ENCODE results near the gene SCNN1G.

DNA sequence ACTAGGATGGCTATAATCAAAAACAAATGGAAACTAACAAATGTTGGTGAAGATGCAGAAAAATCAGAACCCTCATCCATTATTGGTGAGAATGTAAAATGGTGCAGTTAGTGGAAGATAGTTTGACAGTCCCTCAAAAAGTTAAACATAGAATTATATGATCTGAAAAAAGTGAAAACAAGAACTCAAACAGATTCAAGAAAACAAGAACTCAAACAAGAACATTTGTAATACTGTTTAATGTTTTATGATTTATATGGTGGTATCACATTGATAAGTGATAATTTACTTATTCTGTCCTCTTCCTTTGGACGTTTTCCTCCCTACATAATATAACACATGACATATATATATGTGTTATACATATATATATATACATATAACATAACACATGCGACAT is 45.3 kb upstream of the SCNN1G start:
- TF ChIP-seq, protein P1, sequence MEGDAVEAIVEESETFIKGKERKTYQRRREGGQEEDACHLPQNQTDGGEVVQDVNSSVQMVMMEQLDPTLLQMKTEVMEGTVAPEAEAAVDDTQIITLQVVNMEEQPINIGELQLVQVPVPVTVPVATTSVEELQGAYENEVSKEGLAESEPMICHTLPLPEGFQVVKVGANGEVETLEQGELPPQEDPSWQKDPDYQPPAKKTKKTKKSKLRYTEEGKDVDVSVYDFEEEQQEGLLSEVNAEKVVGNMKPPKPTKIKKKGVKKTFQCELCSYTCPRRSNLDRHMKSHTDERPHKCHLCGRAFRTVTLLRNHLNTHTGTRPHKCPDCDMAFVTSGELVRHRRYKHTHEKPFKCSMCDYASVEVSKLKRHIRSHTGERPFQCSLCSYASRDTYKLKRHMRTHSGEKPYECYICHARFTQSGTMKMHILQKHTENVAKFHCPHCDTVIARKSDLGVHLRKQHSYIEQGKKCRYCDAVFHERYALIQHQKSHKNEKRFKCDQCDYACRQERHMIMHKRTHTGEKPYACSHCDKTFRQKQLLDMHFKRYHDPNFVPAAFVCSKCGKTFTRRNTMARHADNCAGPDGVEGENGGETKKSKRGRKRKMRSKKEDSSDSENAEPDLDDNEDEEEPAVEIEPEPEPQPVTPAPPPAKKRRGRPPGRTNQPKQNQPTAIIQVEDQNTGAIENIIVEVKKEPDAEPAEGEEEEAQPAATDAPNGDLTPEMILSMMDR (IDR thresholded peaks at IDR 0.05) = no peak
- no peak for TF ChIP-seq POLR2A (IDR thresholded peaks at IDR 0.05)
